Activated CD4-positive, alpha-beta memory T cell treated with anti-CD3 and anti-CD28 coated beads for 36 hours (primary cell): ENCODE results near the gene NPEPL1. TPM values are rescaled to one million over a fixed set of nuclear protein-coding genes. Genes with fewer than 3 reads are reported as not detected.

Experiments used
- CTCF ChIA-PET: fragments of 350-600 bp; sonication (Branson Sonifier 250); formaldehyde crosslinking; loops from one replicate; lab custom pipeline; 2021; ENCODE audit warnings: antibody characterized with exemption, inconsistent platforms; lab: Charles Lee
- POLR2A ChIA-PET: fragments of 350-600 bp; sonication (Branson Sonifier 250); formaldehyde crosslinking; loops from one replicate; lab custom pipeline; 2021; ENCODE audit warnings: antibody characterized with exemption; lab: Charles Lee
- DNase-seq: peaks from one replicate; pipeline ENCODE4 v3.0.0-alpha.2; 2020
- H3K27ac Mint-ChIP-seq: one replicate; pipeline ENCODE4 v1.8.0; 2021; ENCODE audit warnings: mixed read lengths
- H3K27me3 Mint-ChIP-seq: one replicate; pipeline ENCODE4 v1.8.0; 2021; ENCODE audit warnings: mixed read lengths
- H3K36me3 Mint-ChIP-seq: one replicate; pipeline ENCODE4 v1.8.0; 2021; ENCODE audit warnings: mixed read lengths
- H3K4me1 Mint-ChIP-seq: one replicate; pipeline ENCODE4 v1.8.0; 2021; ENCODE audit warnings: low read depth, mixed read lengths
- H3K4me3 Mint-ChIP-seq: one replicate; pipeline ENCODE4 v1.8.0; 2021; ENCODE audit warnings: mild to moderate bottlenecking, mixed read lengths
- H3K9me3 Mint-ChIP-seq: one replicate; pipeline ENCODE4 v1.8.0; 2021; ENCODE audit warnings: mixed read lengths
- intact Hi-C: fragments of 100-400 bp; cut with micrococcal nuclease; formaldehyde crosslinking; loops from one replicate; pipeline ENCODE4 v1.15.1; 2023
- total RNA-seq, 2 experiments: library from RNA; stranded (reverse); gene quantifications; one replicate each; pipeline ENCODE4 v1.2.3, GENCODE V29; 2021

Gene NPEPL1
- total RNA-seq, 2 experiments from 2014 or later, result 17.8 to 18.8 TPM

- Mint-ChIP-seq H3K27ac (no peak overlapping the region), H3K4me1 (peaks cover 18% of the 10 kb centered on the region), H3K9me3 (no peaks in the 10 kb centered on the region), H3K27me3 (no peaks in the 10 kb centered on the region), H3K36me3 (peaks cover 32% of the 10 kb centered on the region), H3K4me3 (no peak overlapping the region)
- ChIA-PET POLR2A (no interaction called here), CTCF (interaction anchor here (0.6 kb wide), 1 partner anchor 21 kb away, joined by 3 read pairs; no protein-coding TSS in a partner anchor)
- intact Hi-C loops, result no loop called here
- no peak for DNase-seq
Measured at GRCh38 chr20:58669287-58670006, 23.2 kb upstream of the NPEPL1 start.

GRCh38 chr20:58670102-58670501, 22.5 kb upstream of the NPEPL1 start:
- ChIA-PET POLR2A (no interaction called here), CTCF (no interaction called here)
- H3K27me3 Mint-ChIP-seq, result no peaks in the 10 kb centered on the region
- H3K36me3 Mint-ChIP-seq, result peaks cover 38% of the 10 kb centered on the region
- no peak for DNase-seq
- H3K27ac Mint-ChIP-seq, result no peak overlapping the region
- H3K4me1 Mint-ChIP-seq, result peaks cover 15% of the 10 kb centered on the region
- no peak overlapping the region for H3K4me3 Mint-ChIP-seq
- intact Hi-C loops, result no loop called here
- no peaks in the 10 kb centered on the region for H3K9me3 Mint-ChIP-seq

GRCh38 chr20:58670659-58671058, 21.9 kb upstream of the NPEPL1 start:
- H3K27me3 Mint-ChIP-seq, result no peaks in the 10 kb centered on the region
- POLR2A ChIA-PET, result no interaction called here

GRCh38 chr20:58673119-58673518, 19.5 kb upstream of the NPEPL1 start:
- H3K9me3 Mint-ChIP-seq, result no peaks in the 10 kb centered on the region
- H3K27me3 Mint-ChIP-seq, result no peaks in the 10 kb centered on the region
- H3K4me1 Mint-ChIP-seq, result no peaks in the 10 kb centered on the region
- intact Hi-C loops, result no loop called here
- no peak overlapping the region for H3K27ac Mint-ChIP-seq
- no peak overlapping the region for H3K4me3 Mint-ChIP-seq
- ChIA-PET CTCF (interaction anchor here (0.8 kb wide), 1 partner anchor 22 kb away, joined by 3 read pairs; the partner anchor contains the start of gene STX16), POLR2A (no interaction called here)
- H3K36me3 Mint-ChIP-seq, result peaks cover 46% of the 10 kb centered on the region
- DNase-seq, result no peak

More at GRCh38 chr20:58670659-58671058, 21.9 kb upstream of the NPEPL1 start:
- CTCF ChIA-PET, result no interaction called here
- no peak overlapping the region for H3K27ac Mint-ChIP-seq
- H3K9me3 Mint-ChIP-seq, result no peaks in the 10 kb centered on the region
- no peak overlapping the region for H3K4me3 Mint-ChIP-seq
- intact Hi-C loops, result no loop called here
- H3K4me1 Mint-ChIP-seq, result peaks cover 11% of the 10 kb centered on the region
- DNase-seq, result no peak
- peaks cover 44% of the 10 kb centered on the region for H3K36me3 Mint-ChIP-seq

GRCh38 chr20:58675146-58675584, 17.4 kb upstream of the NPEPL1 start:
- DNase-seq, result no peak
- H3K27me3 Mint-ChIP-seq, result no peaks in the 10 kb centered on the region
- H3K27ac Mint-ChIP-seq, result no peak overlapping the region
- no peak overlapping the region for H3K4me3 Mint-ChIP-seq
- H3K9me3 Mint-ChIP-seq, result no peaks in the 10 kb centered on the region
- intact Hi-C loops, result no loop called here
- no peaks in the 10 kb centered on the region for H3K4me1 Mint-ChIP-seq
- ChIA-PET CTCF (no interaction called here), POLR2A (no interaction called here)
- peaks cover 48% of the 10 kb centered on the region for H3K36me3 Mint-ChIP-seq

GRCh38 chr20:58675641-58676040, 17.0 kb upstream of the NPEPL1 start:
- H3K4me1 Mint-ChIP-seq, result no peaks in the 10 kb centered on the region
- H3K36me3 Mint-ChIP-seq, result peaks cover 49% of the 10 kb centered on the region
- H3K27me3 Mint-ChIP-seq, result no peaks in the 10 kb centered on the region
- no peak overlapping the region for H3K4me3 Mint-ChIP-seq
- H3K9me3 Mint-ChIP-seq, result no peaks in the 10 kb centered on the region
- ChIA-PET POLR2A (interaction anchor here (0.8 kb wide), 1 partner anchor 19 kb away, joined by 3 read pairs; no protein-coding TSS in a partner anchor), CTCF (no interaction called here)
- no peak for DNase-seq
- no peak overlapping the region for H3K27ac Mint-ChIP-seq
- intact Hi-C loops, result no loop called here

- POLR2A ChIA-PET, result interaction anchor here (0.8 kb wide), 1 partner anchor 20 kb away, joined by 3 read pairs; no protein-coding TSS in a partner anchor
- DNase-seq, result no peak
- H3K4me3 Mint-ChIP-seq, result no peak overlapping the region
- CTCF ChIA-PET, result no interaction called here
- H3K27ac Mint-ChIP-seq, result no peak overlapping the region
- peaks cover 51% of the 10 kb centered on the region for H3K36me3 Mint-ChIP-seq
- H3K9me3 Mint-ChIP-seq, result no peaks in the 10 kb centered on the region
- H3K27me3 Mint-ChIP-seq, result no peaks in the 10 kb centered on the region
- intact Hi-C loops, result no loop called here
- no peaks in the 10 kb centered on the region for H3K4me1 Mint-ChIP-seq
Measured at GRCh38 chr20:58676161-58676560, 16.4 kb upstream of the NPEPL1 start.

- no peak for DNase-seq
- ChIA-PET CTCF (no interaction called here), POLR2A (no interaction called here)
- intact Hi-C loops, result no loop called here
- Mint-ChIP-seq H3K4me3 (no peak overlapping the region), H3K27me3 (no peaks in the 10 kb centered on the region), H3K9me3 (no peaks in the 10 kb centered on the region), H3K27ac (no peak overlapping the region), H3K4me1 (no peaks in the 10 kb centered on the region), H3K36me3 (peaks cover 51% of the 10 kb centered on the region)
Measured at GRCh38 chr20:58677079-58677604, 15.5 kb upstream of the NPEPL1 start.

GRCh38 chr20:58677808-58678207, 14.8 kb upstream of the NPEPL1 start:
- peaks cover 48% of the 10 kb centered on the region for H3K36me3 Mint-ChIP-seq
- CTCF ChIA-PET, result no interaction called here
- intact Hi-C loops, result no loop called here
- no peaks in the 10 kb centered on the region for H3K4me1 Mint-ChIP-seq
- no peak for DNase-seq
- no peak overlapping the region for H3K27ac Mint-ChIP-seq
- H3K27me3 Mint-ChIP-seq, result no peaks in the 10 kb centered on the region
- POLR2A ChIA-PET, result no interaction called here
- no peak overlapping the region for H3K4me3 Mint-ChIP-seq
- H3K9me3 Mint-ChIP-seq, result no peaks in the 10 kb centered on the region

- Mint-ChIP-seq H3K4me3 (no peak overlapping the region), H3K27ac (no peak overlapping the region), H3K27me3 (no peaks in the 10 kb centered on the region), H3K36me3 (peaks cover 43% of the 10 kb centered on the region), H3K9me3 (no peaks in the 10 kb centered on the region), H3K4me1 (no peaks in the 10 kb centered on the region)
- intact Hi-C loops, result no loop called here
- POLR2A ChIA-PET, result no interaction called here
- CTCF ChIA-PET, result no interaction called here
- DNase-seq, result no peak
Measured at GRCh38 chr20:58678806-58679205, 13.8 kb upstream of the NPEPL1 start.

GRCh38 chr20:58682656-58683531, 9.7 kb upstream of the NPEPL1 start:
- Mint-ChIP-seq H3K27me3 (no peaks in the 10 kb centered on the region), H3K27ac (no peak overlapping the region), H3K36me3 (peaks cover 14% of the 10 kb centered on the region), H3K4me1 (no peaks in the 10 kb centered on the region), H3K9me3 (no peaks in the 10 kb centered on the region), H3K4me3 (no peak overlapping the region)
- CTCF ChIA-PET, result interaction anchor here (1.2 kb wide), 1 partner anchor 11 kb away, joined by 3 read pairs; no protein-coding TSS in a partner anchor
- POLR2A ChIA-PET, result no interaction called here
- intact Hi-C loops, result no loop called here
- no peak for DNase-seq

- Mint-ChIP-seq H3K4me3 (no peak overlapping the region), H3K9me3 (no peaks in the 10 kb centered on the region), H3K4me1 (no peaks in the 10 kb centered on the region), H3K27ac (no peak overlapping the region), H3K27me3 (no peaks in the 10 kb centered on the region), H3K36me3 (peaks cover 13% of the 10 kb centered on the region)
- CTCF ChIA-PET, result no interaction called here
- intact Hi-C loops, result no loop called here
- no peak for DNase-seq
- POLR2A ChIA-PET, result no interaction called here
Measured at GRCh38 chr20:58684291-58684690, 8.3 kb upstream of the NPEPL1 start.
